Measurements from ENCODE around the gene SOBP.

SOBP gene

GRCh38 chr6:107642095-107642860 is 152.4 kb downstream of the SOBP start:
- Histone ChIP-seq H3K36me3 (ENCODE audit: control insufficient read depth, insufficient read depth, low read length) (no peaks in the 10 kb centered on the region), H3K27ac (ENCODE audit: insufficient read depth, low read depth, low read length, poor library complexity, severe bottlenecking) (no peak overlapping the region), H3K27me3 (ENCODE audit: control insufficient read depth, insufficient read depth, low read length, poor library complexity, severe bottlenecking) (no peaks in the 10 kb centered on the region), H3K4me1 (ENCODE audit: control insufficient read depth, insufficient read depth, low read length) (no peaks in the 10 kb centered on the region), H3K4me3 (ENCODE audit: insufficient read depth, low read depth, low read length) (no peak overlapping the region), H3K9me3 (ENCODE audit: control insufficient read depth, low read length) (no peaks in the 10 kb centered on the region)
- WGBS, 2 experiments: 86 to 88% methylated on average over 1 to 3 of the region's 3 CpGs

- 92 to 100% methylated on average over 1 to 3 of the region's 3 CpGs for WGBS, 2 experiments
- H3K27ac ChIP-seq (ENCODE audit: insufficient read depth, low read depth, low read length, poor library complexity, severe bottlenecking): no peak overlapping the region
- no peaks in the 10 kb centered on the region for H3K36me3 ChIP-seq (ENCODE audit: control insufficient read depth, insufficient read depth, low read length)
- H3K4me1 ChIP-seq (ENCODE audit: control insufficient read depth, insufficient read depth, low read length): no peaks in the 10 kb centered on the region
- H3K27me3 ChIP-seq (ENCODE audit: control insufficient read depth, insufficient read depth, low read length, poor library complexity, severe bottlenecking): no peaks in the 10 kb centered on the region
- H3K4me3 ChIP-seq (ENCODE audit: insufficient read depth, low read depth, low read length): no peak overlapping the region
- H3K9me3 ChIP-seq (ENCODE audit: control insufficient read depth, low read length): no peaks in the 10 kb centered on the region
These were observed 153.0 kb downstream of the SOBP start for GRCh38 chr6:107642861-107643328.

- H3K36me3 ChIP-seq (ENCODE audit: control insufficient read depth, insufficient read depth, low read length): no peaks in the 10 kb centered on the region
- no peaks in the 10 kb centered on the region for H3K9me3 ChIP-seq (ENCODE audit: control insufficient read depth, low read length)
- no peaks in the 10 kb centered on the region for H3K4me1 ChIP-seq (ENCODE audit: control insufficient read depth, insufficient read depth, low read length)
- 95% methylated on average over 1 of the region's 1 CpG for WGBS, 2 experiments
- H3K27ac ChIP-seq (ENCODE audit: insufficient read depth, low read depth, low read length, poor library complexity, severe bottlenecking): no peak overlapping the region
- no peak overlapping the region for H3K4me3 ChIP-seq (ENCODE audit: insufficient read depth, low read depth, low read length)
- no peaks in the 10 kb centered on the region for H3K27me3 ChIP-seq (ENCODE audit: control insufficient read depth, insufficient read depth, low read length, poor library complexity, severe bottlenecking)
These were observed 154.6 kb downstream of the SOBP start for GRCh38 chr6:107644513-107644912.

GRCh38 chr6:107645740-107646139 is 155.8 kb downstream of the SOBP start:
- WGBS, 2 experiments: 92 to 94% methylated on average over 4 of the region's 4 CpGs
- Histone ChIP-seq H3K4me3 (ENCODE audit: insufficient read depth, low read depth, low read length) (no peak overlapping the region), H3K36me3 (ENCODE audit: control insufficient read depth, insufficient read depth, low read length) (no peaks in the 10 kb centered on the region), H3K9me3 (ENCODE audit: control insufficient read depth, low read length) (no peaks in the 10 kb centered on the region), H3K27me3 (ENCODE audit: control insufficient read depth, insufficient read depth, low read length, poor library complexity, severe bottlenecking) (no peaks in the 10 kb centered on the region), H3K27ac (ENCODE audit: insufficient read depth, low read depth, low read length, poor library complexity, severe bottlenecking) (no peak overlapping the region), H3K4me1 (ENCODE audit: control insufficient read depth, insufficient read depth, low read length) (no peaks in the 10 kb centered on the region)

- 94 to 97% methylated on average over 9 of the region's 9 CpGs for WGBS, 2 experiments
- Histone ChIP-seq H3K4me3 (ENCODE audit: insufficient read depth, low read depth, low read length) (no peak overlapping the region), H3K4me1 (ENCODE audit: control insufficient read depth, insufficient read depth, low read length) (no peaks in the 10 kb centered on the region), H3K9me3 (ENCODE audit: control insufficient read depth, low read length) (no peaks in the 10 kb centered on the region), H3K36me3 (ENCODE audit: control insufficient read depth, insufficient read depth, low read length) (no peaks in the 10 kb centered on the region), H3K27me3 (ENCODE audit: control insufficient read depth, insufficient read depth, low read length, poor library complexity, severe bottlenecking) (no peaks in the 10 kb centered on the region), H3K27ac (ENCODE audit: insufficient read depth, low read depth, low read length, poor library complexity, severe bottlenecking) (no peak overlapping the region)
These were observed 156.3 kb downstream of the SOBP start for GRCh38 chr6:107646176-107646575.

GRCh38 chr6:107646776-107647438 is 157.0 kb downstream of the SOBP start:
- Histone ChIP-seq H3K27me3 (ENCODE audit: control insufficient read depth, insufficient read depth, low read length, poor library complexity, severe bottlenecking) (no peaks in the 10 kb centered on the region), H3K4me3 (ENCODE audit: insufficient read depth, low read depth, low read length) (no peak overlapping the region), H3K4me1 (ENCODE audit: control insufficient read depth, insufficient read depth, low read length) (no peaks in the 10 kb centered on the region), H3K9me3 (ENCODE audit: control insufficient read depth, low read length) (no peaks in the 10 kb centered on the region), H3K36me3 (ENCODE audit: control insufficient read depth, insufficient read depth, low read length) (no peaks in the 10 kb centered on the region), H3K27ac (ENCODE audit: insufficient read depth, low read depth, low read length, poor library complexity, severe bottlenecking) (no peak overlapping the region)
- 94 to 96% methylated on average over 2 of the region's 2 CpGs for WGBS, 2 experiments

- Histone ChIP-seq H3K9me3 (ENCODE audit: control insufficient read depth, low read length) (no peaks in the 10 kb centered on the region), H3K4me3 (ENCODE audit: insufficient read depth, low read depth, low read length) (no peak overlapping the region), H3K27ac (ENCODE audit: insufficient read depth, low read depth, low read length, poor library complexity, severe bottlenecking) (no peak overlapping the region), H3K36me3 (ENCODE audit: control insufficient read depth, insufficient read depth, low read length) (no peaks in the 10 kb centered on the region), H3K27me3 (ENCODE audit: control insufficient read depth, insufficient read depth, low read length, poor library complexity, severe bottlenecking) (no peaks in the 10 kb centered on the region), H3K4me1 (ENCODE audit: control insufficient read depth, insufficient read depth, low read length) (no peaks in the 10 kb centered on the region)
- WGBS, 2 experiments: 95% methylated on average over 9 of the region's 9 CpGs
These were observed 157.6 kb downstream of the SOBP start for GRCh38 chr6:107647439-107647948.

GRCh38 chr6:107648983-107649382 is 159.1 kb downstream of the SOBP start:
- Histone ChIP-seq H3K27ac (ENCODE audit: insufficient read depth, low read depth, low read length, poor library complexity, severe bottlenecking) (no peak overlapping the region), H3K36me3 (ENCODE audit: control insufficient read depth, insufficient read depth, low read length) (no peaks in the 10 kb centered on the region), H3K4me3 (ENCODE audit: insufficient read depth, low read depth, low read length) (no peak overlapping the region), H3K4me1 (ENCODE audit: control insufficient read depth, insufficient read depth, low read length) (no peaks in the 10 kb centered on the region), H3K27me3 (ENCODE audit: control insufficient read depth, insufficient read depth, low read length, poor library complexity, severe bottlenecking) (no peaks in the 10 kb centered on the region), H3K9me3 (ENCODE audit: control insufficient read depth, low read length) (no peaks in the 10 kb centered on the region)
- WGBS, 2 experiments: 77% methylated on average over 1 of the region's 1 CpG

GRCh38 chr6:107652526-107653182 is 162.7 kb downstream of the SOBP start:
- peaks cover 6% of the 10 kb centered on the region for H3K4me1 ChIP-seq (ENCODE audit: control insufficient read depth, insufficient read depth, low read length)
- H3K9me3 ChIP-seq (ENCODE audit: control insufficient read depth, low read length): no peaks in the 10 kb centered on the region
- H3K27me3 ChIP-seq (ENCODE audit: control insufficient read depth, insufficient read depth, low read length, poor library complexity, severe bottlenecking): no peaks in the 10 kb centered on the region
- no peaks in the 10 kb centered on the region for H3K36me3 ChIP-seq (ENCODE audit: control insufficient read depth, insufficient read depth, low read length)
- H3K27ac ChIP-seq (ENCODE audit: insufficient read depth, low read depth, low read length, poor library complexity, severe bottlenecking): no peak overlapping the region
- 94 to 98% methylated on average over 2 of the region's 2 CpGs for WGBS, 2 experiments
- no peak overlapping the region for H3K4me3 ChIP-seq (ENCODE audit: insufficient read depth, low read depth, low read length)

- H3K27me3 ChIP-seq (ENCODE audit: control insufficient read depth, insufficient read depth, low read length, poor library complexity, severe bottlenecking): no peaks in the 10 kb centered on the region
- peaks cover 6% of the 10 kb centered on the region for H3K4me1 ChIP-seq (ENCODE audit: control insufficient read depth, insufficient read depth, low read length)
- no peak overlapping the region for H3K27ac ChIP-seq (ENCODE audit: insufficient read depth, low read depth, low read length, poor library complexity, severe bottlenecking)
- H3K9me3 ChIP-seq (ENCODE audit: control insufficient read depth, low read length): no peaks in the 10 kb centered on the region
- no peak overlapping the region for H3K4me3 ChIP-seq (ENCODE audit: insufficient read depth, low read depth, low read length)
- 95% methylated on average over 10 of the region's 10 CpGs for WGBS, 2 experiments
- H3K36me3 ChIP-seq (ENCODE audit: control insufficient read depth, insufficient read depth, low read length): no peaks in the 10 kb centered on the region
These were observed 163.3 kb downstream of the SOBP start for GRCh38 chr6:107653183-107653580.
